Stimulated activated CD4-positive, alpha-beta T cell treated with anti-CD3 and anti-CD28 coated beads, Interleukin-1b, Interleukin-23, amount 100 ng/mL, for 4 hours (primary cell): Measurements from ENCODE around the gene PRKAA2.

Experiments used
- DNase-seq, 2 donors: peaks; one replicate each; pipeline ENCODE4 v3.0.0-alpha.2; 2020; ENCODE audit warnings: low read depth in 2 of 2

The PRKAA2 gene

GRCh38 chr1:56654126-56654923 is 9.2 kb downstream of the PRKAA2 start:
- no peak for DNase-seq

GRCh38 chr1:56655991-56656613 is 11.0 kb downstream of the PRKAA2 start:
- DNase-seq = no peak

GRCh38 chr1:56658254-56658653 is 13.1 kb downstream of the PRKAA2 start:
- no peak for DNase-seq

GRCh38 chr1:56660293-56660692 is 15.2 kb downstream of the PRKAA2 start:
- no peak for DNase-seq

GRCh38 chr1:56663846-56664245 is 18.7 kb downstream of the PRKAA2 start:
- no peak for DNase-seq

- no peak for DNase-seq
These were observed 20.3 kb downstream of the PRKAA2 start for GRCh38 chr1:56665384-56665783.

- no peak for DNase-seq
These were observed 21.0 kb downstream of the PRKAA2 start for GRCh38 chr1:56666112-56666608.

GRCh38 chr1:56670350-56670749 is 25.2 kb downstream of the PRKAA2 start:
- DNase-seq = no peak

- DNase-seq = no peak
These were observed 26.0 kb downstream of the PRKAA2 start for GRCh38 chr1:56671085-56671484.

GRCh38 chr1:56671542-56671941 is 26.4 kb downstream of the PRKAA2 start:
- no peak for DNase-seq

GRCh38 chr1:56672579-56672978 is 27.5 kb downstream of the PRKAA2 start:
- no peak for DNase-seq

GRCh38 chr1:56675763-56676162 is 30.6 kb downstream of the PRKAA2 start:
- DNase-seq = no peak

- DNase-seq = no peak
These were observed 31.5 kb downstream of the PRKAA2 start for GRCh38 chr1:56676571-56677035.

- no peak for DNase-seq
These were observed 38.5 kb downstream of the PRKAA2 start for GRCh38 chr1:56683569-56683968.

- no peak for DNase-seq
These were observed 41.1 kb downstream of the PRKAA2 start for GRCh38 chr1:56686169-56686568.

GRCh38 chr1:56688522-56689026 is 43.5 kb downstream of the PRKAA2 start:
- DNase-seq = no peak

- no peak for DNase-seq
These were observed 51.5 kb downstream of the PRKAA2 start for GRCh38 chr1:56696663-56697062.

GRCh38 chr1:56703747-56704146 is 58.6 kb downstream of the PRKAA2 start:
- DNase-seq = no peak

- no peak for DNase-seq
These were observed 62.3 kb downstream of the PRKAA2 start for GRCh38 chr1:56707379-56707778.

GRCh38 chr1:56709269-56709880 is 64.3 kb downstream of the PRKAA2 start:
- no peak for DNase-seq

- DNase-seq = no peak
These were observed 64.9 kb downstream of the PRKAA2 start for GRCh38 chr1:56709995-56710394.

GRCh38 chr1:56710646-56711045 is 65.5 kb downstream of the PRKAA2 start:
- DNase-seq = no peak
